Measurements from ENCODE around the gene NRXN2. TPM values are rescaled to one million over a fixed set of nuclear protein-coding genes. Genes with fewer than 3 reads are reported as not detected.
A peak's percentile ranks its signal among the peaks of the same experiment; 100 is the strongest.

NRXN2 gene
- total RNA-seq, 1 donor, result 1.6 TPM

GRCh38 chr11:64723907-64724862 lies 1.2 kb upstream of the NRXN2 start:
- DNase-seq (ENCODE audit: low read depth in 2 of 3, low spot score in 2 of 3), result no peak

DNA sequence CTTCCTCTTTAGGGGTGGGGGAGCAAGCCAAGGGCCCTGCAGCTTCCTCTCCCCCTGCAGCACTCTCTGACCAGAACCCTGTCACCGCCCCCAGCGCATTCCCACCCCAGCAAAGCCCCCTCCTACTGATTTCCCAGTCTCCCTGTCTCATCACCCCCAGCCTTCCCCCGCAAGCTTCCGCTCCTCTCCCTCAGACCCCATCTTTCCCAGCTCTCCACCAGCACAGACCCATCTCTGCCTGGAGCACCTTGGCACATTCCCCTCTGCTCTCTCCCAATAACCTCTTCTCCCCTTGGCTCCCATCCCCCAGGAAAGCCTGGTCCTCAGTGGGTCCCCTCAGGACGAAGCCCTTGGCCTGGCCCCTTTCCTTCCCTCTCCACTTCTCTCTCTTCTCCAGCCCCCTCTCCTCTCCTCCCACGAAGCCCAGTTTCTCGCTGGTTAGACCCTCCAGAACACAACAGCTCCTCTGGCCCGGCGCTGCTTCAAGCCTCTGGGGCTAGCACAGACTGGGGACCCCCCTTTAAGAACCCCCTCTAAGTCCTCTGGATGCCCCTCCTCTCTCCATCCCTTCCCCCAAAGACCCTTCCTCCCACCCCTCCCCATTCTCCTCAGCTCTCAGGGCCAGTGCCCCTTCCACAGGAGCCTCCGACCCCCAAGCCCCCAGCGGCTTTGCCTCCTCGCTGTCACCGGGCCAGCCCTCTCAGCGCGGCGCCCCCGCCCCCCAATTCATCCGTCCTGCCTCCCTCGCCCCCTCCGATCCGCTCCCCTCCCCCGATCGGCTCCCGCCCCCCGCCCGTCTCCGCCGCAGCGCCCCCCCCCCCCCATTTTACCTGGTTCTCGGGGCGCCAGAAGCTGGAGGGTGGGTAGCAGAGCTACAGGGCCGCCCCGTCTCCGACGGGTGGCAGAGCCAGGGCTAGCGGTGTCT lies 594 bp downstream of the NRXN2 start:
- no peak for DNase-seq (ENCODE audit: low read depth in 2 of 3, low spot score in 2 of 3)

- no peak for DNase-seq (ENCODE audit: low read depth in 2 of 3, low spot score in 2 of 3)
These were observed 1.7 kb downstream of the NRXN2 start for GRCh38 chr11:64721359-64721699.

GRCh38 chr11:64720640-64721358 lies 2.2 kb downstream of the NRXN2 start:
- no peak for DNase-seq (ENCODE audit: low read depth in 2 of 3, low spot score in 2 of 3)

- no peak for DNase-seq (ENCODE audit: low read depth in 2 of 3, low spot score in 2 of 3)
These were observed 2.8 kb downstream of the NRXN2 start for GRCh38 chr11:64720167-64720566.

- no peak for DNase-seq (ENCODE audit: low read depth in 2 of 3, low spot score in 2 of 3)
These were observed 3.6 kb downstream of the NRXN2 start for GRCh38 chr11:64719406-64719805.

DNA sequence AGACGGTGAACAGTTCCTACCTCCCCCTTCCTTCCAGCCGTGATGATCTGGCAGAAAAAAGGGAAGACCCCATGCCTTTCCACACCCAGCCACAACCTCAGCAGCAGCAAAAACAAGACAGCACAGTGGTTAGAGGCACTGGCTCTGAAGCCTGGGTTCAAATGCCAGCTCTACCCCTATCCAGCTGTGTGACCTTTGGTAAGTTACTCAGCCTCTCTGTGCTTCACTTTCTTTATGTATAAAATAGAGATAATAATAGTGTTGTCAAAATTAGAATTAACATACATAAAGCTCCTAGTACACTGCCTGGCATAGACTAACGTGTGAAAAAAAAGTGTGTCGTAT lies 4.2 kb downstream of the NRXN2 start:
- no peak for DNase-seq (ENCODE audit: low read depth in 2 of 3, low spot score in 2 of 3)

DNA sequence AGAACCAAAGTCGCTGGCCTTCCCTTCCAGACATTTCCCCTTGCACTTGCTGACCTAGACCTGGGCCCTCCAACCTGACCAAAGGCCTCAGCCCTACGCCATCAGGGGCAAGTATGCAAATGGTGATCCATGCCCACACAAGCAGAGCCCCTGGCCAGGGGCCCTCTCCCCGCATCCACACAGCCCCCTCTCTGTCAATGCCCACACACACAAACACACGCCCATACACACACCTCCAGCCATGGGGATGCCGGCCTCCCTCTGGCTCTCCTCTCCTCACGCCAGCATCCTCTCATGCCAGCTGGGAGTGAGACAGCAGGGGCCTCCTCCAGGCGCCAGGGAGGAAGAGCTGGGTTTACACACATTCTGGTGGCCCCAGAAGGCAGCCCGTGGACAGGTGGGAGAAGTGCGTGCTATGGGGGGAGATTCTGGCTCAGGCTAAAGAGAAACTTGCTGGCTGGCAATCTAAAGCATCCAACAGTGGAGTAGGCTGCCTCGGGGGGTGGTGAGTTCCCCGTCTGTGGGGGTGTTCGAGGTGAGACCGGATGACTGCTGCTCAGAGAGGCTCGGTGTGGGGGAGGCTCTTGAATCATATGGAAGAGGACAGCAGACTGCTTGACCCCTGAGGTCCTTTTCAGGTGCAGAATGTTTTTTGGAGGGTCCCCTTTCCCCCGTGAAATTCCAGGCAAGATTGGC lies 4.8 kb downstream of the NRXN2 start:
- no peak for DNase-seq (ENCODE audit: low read depth in 2 of 3, low spot score in 2 of 3)

DNA sequence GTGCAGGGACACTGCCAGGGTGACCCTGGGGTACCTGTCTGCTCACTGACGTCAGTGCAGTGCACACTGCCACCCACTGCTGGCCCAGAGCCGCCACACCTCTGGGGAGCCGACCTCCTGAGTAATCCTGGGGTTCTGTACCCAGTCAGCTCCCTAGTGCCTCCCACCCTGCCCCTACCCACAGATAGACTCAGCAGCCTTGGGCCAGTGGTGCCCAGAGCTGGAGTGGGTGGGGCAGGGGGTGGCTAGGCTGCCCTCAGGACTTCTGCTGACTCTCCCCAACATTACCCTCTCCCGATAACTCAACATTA lies 5.8 kb downstream of the NRXN2 start:
- no peak for DNase-seq (ENCODE audit: low read depth in 2 of 3, low spot score in 2 of 3)

DNA sequence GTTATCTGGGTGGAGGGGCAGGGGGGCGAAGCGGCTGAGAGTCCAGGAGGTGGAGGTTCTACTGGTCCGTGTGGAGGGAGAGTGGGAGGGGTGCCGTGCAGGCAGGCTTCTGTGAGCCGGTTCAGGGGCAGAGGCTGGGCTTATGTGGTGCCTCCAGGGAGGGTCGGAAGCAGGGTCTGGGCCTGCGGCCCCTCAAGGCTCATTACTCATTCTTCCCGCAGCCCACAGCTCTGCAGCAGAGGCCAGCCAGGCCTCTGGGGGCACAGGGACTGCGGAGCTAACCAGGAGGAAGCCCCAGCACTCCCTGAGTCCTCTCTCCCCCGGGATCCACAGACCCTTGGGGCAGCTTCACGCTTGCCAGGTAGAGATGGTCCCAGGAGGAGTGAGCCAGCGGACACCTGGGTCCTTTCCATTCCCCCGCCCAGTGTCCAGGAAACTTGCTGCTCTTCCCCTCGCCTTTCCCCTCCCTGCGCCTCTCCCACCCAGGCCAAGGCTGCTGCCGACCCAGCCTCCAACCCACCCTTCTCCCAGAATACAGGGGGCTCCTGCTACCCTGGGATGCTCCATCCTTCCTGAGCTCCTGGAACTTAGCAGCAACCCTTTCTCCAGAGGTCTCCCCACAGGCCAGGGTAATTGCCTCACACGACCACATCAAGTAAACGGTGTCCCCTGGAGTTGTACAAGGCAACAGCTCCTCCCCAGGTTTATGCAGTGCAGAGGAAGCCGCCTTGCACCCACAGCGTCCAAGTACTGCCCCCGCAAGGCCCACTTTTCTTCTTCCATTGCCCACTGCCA lies 6.3 kb downstream of the NRXN2 start:
- peak in 2 of 3 donors; percentile 36 to 52 for DNase-seq (ENCODE audit: low read depth in 2 of 3, low spot score in 2 of 3)

DNA sequence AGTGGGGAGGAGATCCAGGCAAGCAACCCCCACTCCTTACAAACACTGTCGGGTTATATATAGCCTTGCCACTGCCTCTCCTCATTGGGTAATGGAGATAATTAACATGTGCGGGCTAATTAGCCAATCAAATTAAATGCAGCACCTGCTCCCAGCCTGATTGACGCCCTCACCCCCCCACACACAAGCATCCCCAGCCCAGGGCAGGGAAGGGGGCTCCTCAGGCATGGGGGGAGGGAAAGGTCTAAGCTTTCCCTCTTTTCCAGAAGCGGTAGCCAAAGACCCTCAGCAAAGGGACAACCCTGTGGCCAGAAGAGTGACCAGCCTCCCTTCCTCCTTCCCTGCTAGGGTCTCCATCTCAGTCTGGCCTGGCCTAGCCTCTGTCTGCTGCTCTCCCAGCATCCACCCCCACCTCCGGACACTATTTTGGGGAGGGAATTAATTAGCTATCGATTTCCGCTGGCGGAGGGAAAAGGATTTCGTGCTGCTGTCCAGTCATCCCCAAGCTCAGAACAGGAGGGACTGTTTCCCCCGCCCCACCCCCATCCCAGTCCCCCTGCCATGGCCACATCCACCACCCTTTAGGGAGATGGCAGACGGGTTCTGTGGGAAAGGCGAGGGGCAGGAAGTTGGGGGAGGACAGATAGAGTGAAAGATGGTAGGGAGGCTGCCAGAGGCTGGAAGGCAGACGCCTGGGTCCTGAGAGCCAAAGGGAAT lies 7.1 kb downstream of the NRXN2 start:
- no peak for DNase-seq (ENCODE audit: low read depth in 2 of 3, low spot score in 2 of 3)

GRCh38 chr11:64715110-64715509 lies 7.9 kb downstream of the NRXN2 start:
- no peak for DNase-seq (ENCODE audit: low read depth in 2 of 3, low spot score in 2 of 3)

- DNase-seq (ENCODE audit: low read depth in 2 of 3, low spot score in 2 of 3), result no peak
These were observed 8.3 kb downstream of the NRXN2 start for GRCh38 chr11:64714666-64715065.

GRCh38 chr11:64713781-64714363 lies 9.1 kb downstream of the NRXN2 start:
- no peak for DNase-seq (ENCODE audit: low read depth in 2 of 3, low spot score in 2 of 3)

DNA sequence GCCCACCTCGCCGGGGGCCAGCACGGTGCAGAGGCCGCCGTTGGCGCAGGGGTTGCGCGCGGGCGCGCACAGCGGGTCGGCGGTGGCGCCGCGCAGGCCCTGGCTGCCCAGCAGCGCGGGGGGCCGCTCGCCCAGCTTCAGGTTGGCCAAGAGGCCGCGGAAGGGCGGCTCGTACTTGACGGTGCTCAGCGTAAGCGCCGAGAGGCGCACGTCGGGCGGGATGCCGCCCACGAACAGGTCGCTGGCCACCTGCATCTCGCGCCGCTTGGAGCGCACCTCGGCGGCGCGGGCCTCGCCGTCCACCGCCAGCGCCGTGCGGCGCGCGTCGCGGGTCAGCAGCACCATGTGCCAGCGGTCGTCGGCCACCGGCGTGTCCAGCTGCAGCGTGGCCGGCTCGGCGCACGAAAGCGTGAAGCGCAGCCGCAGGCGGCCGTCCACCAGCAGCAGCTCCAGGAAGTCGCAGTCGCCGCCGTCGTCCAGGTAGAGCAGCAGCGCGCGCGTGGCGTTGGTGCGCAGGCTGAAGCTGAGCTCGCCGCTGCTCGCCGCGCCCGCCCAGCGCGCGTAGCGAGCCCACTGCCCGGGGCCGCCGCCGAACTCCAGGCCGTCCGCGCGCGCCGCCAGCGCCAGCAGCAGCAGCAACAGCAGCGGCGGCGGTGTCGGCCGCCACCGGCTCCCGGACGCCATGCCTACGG lies 9.8 kb downstream of the NRXN2 start:
- DNase-seq (ENCODE audit: low read depth in 2 of 3, low spot score in 2 of 3), result peak in 2 of 3 donors; percentile 60 to 63

DNA sequence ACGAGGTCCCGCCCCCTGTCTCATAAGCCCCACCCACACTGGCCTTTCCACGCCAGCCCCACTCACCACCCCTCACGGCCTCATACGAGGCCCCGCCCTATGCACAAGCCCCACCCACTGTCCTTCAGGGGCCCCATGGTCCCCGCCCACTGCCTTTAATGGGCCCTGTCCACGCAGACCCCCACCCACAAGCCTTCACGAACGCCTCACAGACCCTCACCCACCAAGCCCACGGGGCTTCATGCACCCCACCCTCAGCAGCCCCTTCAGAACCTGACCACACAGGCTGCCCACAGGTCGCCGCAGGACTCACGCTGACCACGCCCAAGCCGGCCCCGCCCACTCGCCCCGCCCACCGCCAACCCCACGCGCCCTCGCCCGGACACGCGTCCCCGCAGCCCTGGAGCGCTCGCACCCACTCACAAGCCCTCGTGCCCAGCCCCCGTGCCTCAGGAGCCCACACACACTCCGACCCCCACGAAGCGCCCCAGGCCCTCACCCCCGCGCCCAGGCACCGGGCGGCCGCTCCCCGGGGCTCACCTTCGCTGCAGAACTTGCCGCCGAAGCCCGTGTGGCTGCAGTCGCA lies 10.5 kb downstream of the NRXN2 start:
- no peak for DNase-seq (ENCODE audit: low read depth in 2 of 3, low spot score in 2 of 3)

GRCh38 chr11:64711956-64712362 lies 11.0 kb downstream of the NRXN2 start:
- no peak for DNase-seq (ENCODE audit: low read depth in 2 of 3, low spot score in 2 of 3)
